Left lung (tissue), 10 donors: ENCODE results near the gene DBI. TPM values are rescaled to one million over a fixed set of nuclear protein-coding genes. Genes with fewer than 3 reads are reported as not detected.
"Not testable (repeated sequence)": the region's sequence is repeated elsewhere in the genome, so short reads cannot be mapped to it uniquely, and the experiment has no call there.

ENCODE experiments used
- ATAC-seq: fragments of 200-7000 bp; cut with Tn5 transposase; one replicate; pipeline ENCODE4 v1.9.1; 2020; ENCODE audit warnings: moderate library complexity
- DNase-seq, 4 donors: peaks; one replicate each; pipeline ENCODE4 v3.0.0-alpha.2; 2013 to 2020
- H3K27ac ChIP-seq, 2 donors: fragments of 200-600 bp; sonication (generic) in 1 of 2; one replicate each; pipeline versions ENCODE4 v1.5.0 to v1.8.0; 2020 to 2021
- H3K27me3 ChIP-seq, 2 donors: fragments of 200-600 bp; sonication (generic) in 1 of 2; one replicate each; pipeline versions ENCODE4 v1.5.0 to v1.8.0; 2020 to 2021
- H3K36me3 ChIP-seq, 2 donors: fragments of 200-600 bp; sonication (generic) in 1 of 2; one replicate each; pipeline versions ENCODE4 v1.5.0 to v1.8.0; 2020 to 2021
- H3K4me1 ChIP-seq, 2 donors: fragments of 200-600 bp; one replicate each; pipeline ENCODE4 v1.8.0; 2021
- H3K4me3 ChIP-seq, 2 donors: fragments of 200-600 bp; sonication (generic) in 1 of 2; one replicate each; pipeline versions ENCODE4 v1.5.0 to v1.8.0; 2020 to 2021; ENCODE audit warnings: mild to moderate bottlenecking in 1 of 2
- H3K9me3 ChIP-seq, 2 donors: fragments of 200-600 bp; sonication (generic) in 1 of 2; one replicate each; pipeline versions ENCODE4 v1.5.0 to v1.8.0; 2020 to 2021
- CTCF ChIP-seq, 2 donors: fragments of 200-600 bp; sonication (generic) in 1 of 2; IDR thresholded peaks; one replicate each; pipeline versions ENCODE4 v1.5.0 to v1.8.0; 2021; ENCODE audit warnings: antibody characterized with exemption in 2 of 2
- intact Hi-C, 2 donors: fragments of 100-400 bp; cut with DNase I; formaldehyde crosslinking; loops; one replicate each; pipeline versions ENCODE4 v1.11.2 to v1.14.2; 2022
- polyA plus RNA-seq, 6 donors: library from polyadenylated mRNA; unstranded; fragments of 120-200 nt; gene quantifications; one replicate each; pipeline ENCODE4 v1.2.1, GENCODE V29; 2013; ENCODE audit not compliant: insufficient read length in 6 of 6
- total RNA-seq, 2 donors: library from RNA; stranded (reverse); fragmentation: NEBNext Ultra II Directional; extraction: Animal tissue kit (Norgen Biotek cat#: 25700); gene quantifications; one replicate each; pipeline ENCODE4 v1.2.1, GENCODE V29; 2021
- donor health status: DM: no; HTN: yes; CAD: no.
- donor health status: DM: no; HTN: no; CAD: no.

The DBI gene
- total and polyA plus RNA-seq, 8 donors = 125 to 185 (median 157) TPM

DNA sequence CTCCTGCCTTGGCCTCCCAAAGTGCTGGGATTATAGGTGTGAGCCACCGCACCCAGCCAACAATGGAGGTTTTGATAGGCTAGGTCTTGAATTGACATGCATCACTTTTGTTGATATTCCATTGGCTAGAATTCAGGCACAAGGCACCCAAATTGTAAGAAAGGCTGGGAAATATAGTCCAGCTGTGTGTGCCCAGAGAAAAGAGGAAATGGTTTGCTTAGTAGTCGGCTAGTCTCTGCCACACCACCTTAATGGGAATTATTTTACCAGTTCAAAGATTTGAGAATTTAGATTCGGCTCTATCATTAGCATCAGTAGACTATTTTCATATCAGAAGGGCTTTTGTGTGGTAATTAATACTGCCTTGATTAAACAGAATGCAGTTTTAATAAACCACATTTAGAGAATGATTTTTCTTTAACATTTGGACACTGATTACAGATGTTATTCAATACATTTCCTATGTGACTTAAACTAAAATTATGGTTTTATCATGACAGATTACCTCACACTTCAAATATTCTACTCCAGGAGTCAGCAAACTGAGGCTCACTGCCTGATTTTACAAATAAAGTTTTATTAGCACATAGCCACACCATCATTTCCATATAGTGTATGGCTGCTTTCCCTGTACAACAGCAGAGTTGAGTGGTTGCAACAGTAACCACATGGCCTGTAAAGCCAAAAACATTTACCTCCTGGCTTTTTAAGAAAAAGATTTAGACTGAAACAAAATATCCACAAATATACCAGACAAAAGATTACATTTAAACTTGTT lies 27.4 kb downstream of the DBI start:
- ATAC-seq (no peak), DNase-seq (no peak)
- H3K36me3 ChIP-seq = no peaks in the 10 kb centered on the region
- no peak overlapping the region for H3K27ac ChIP-seq
- no peak for TF ChIP-seq CTCF (IDR thresholded peaks at IDR 0.05)
- no peaks in the 10 kb centered on the region for H3K9me3 ChIP-seq
- intact Hi-C loops = no loop called here
- no peak overlapping the region for H3K4me3 ChIP-seq
- no peaks in the 10 kb centered on the region for H3K27me3 ChIP-seq
- peaks cover 9 to 12% of the 10 kb centered on the region in 2 donors for H3K4me1 ChIP-seq

DNA sequence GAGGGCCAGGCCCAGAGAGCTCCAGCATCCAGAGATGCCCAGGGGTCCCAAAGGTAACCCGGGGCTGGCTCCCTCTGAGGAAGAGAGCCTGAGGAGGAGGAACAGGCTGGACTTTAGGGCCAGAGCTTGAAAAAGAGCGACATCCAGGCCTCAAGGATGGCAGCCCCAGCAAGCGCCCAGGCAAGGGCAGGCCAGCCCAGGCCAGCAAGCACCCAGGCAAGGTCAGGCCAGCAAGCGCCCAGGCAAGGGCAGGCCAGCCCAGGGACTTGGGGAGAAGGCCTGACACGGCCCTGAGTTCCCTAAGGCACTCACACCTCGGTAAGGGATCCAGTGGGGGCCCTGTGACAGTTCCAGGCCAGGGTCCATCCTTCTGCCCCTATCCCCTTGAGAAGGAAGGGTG lies 30.4 kb downstream of the DBI start:
- intact Hi-C loops = no loop called here
- H3K4me1 ChIP-seq = no peaks in the 10 kb centered on the region
- H3K36me3 ChIP-seq = no peaks in the 10 kb centered on the region
- no peaks in the 10 kb centered on the region for H3K9me3 ChIP-seq
- ATAC-seq (no peak), DNase-seq (no peak)
- H3K27ac ChIP-seq = no peak overlapping the region
- TF ChIP-seq CTCF (IDR thresholded peaks at IDR 0.05) = no peak
- no peaks in the 10 kb centered on the region for H3K27me3 ChIP-seq
- H3K4me3 ChIP-seq = no peak overlapping the region

DNA sequence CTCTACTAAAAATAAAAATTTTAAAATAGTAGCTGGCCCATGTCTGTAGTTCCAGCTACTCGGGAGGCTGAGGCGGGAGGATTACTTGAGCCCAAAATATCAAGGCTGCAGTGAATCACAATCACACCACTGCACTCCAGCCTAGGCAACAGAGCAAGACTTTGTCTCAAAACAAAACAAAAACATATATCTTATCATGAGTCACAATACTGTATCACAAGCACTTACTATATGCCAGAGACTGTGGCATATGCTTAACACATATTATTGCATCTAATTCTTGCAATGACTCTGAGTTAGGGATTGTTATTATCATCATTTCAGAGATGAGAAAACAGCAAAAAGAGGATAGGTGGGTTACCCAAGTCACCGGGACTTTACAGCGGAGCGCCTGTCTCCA lies 35.3 kb downstream of the DBI start:
- no peaks in the 10 kb centered on the region for H3K36me3 ChIP-seq
- TF ChIP-seq CTCF (IDR thresholded peaks at IDR 0.05) = no peak
- DNase-seq (no peak), ATAC-seq (no peak)
- no peaks in the 10 kb centered on the region for H3K9me3 ChIP-seq
- no peak overlapping the region for H3K27ac ChIP-seq
- no peaks in the 10 kb centered on the region for H3K27me3 ChIP-seq
- intact Hi-C loops = loop anchor here in 1 of 2 donors (10.0 kb wide), 1 partner anchor 73 kb away; no protein-coding TSS in a partner anchor
- peaks cover 0 to 5% of the 10 kb centered on the region in 2 donors for H3K4me1 ChIP-seq
- H3K4me3 ChIP-seq = no peak overlapping the region

DNA sequence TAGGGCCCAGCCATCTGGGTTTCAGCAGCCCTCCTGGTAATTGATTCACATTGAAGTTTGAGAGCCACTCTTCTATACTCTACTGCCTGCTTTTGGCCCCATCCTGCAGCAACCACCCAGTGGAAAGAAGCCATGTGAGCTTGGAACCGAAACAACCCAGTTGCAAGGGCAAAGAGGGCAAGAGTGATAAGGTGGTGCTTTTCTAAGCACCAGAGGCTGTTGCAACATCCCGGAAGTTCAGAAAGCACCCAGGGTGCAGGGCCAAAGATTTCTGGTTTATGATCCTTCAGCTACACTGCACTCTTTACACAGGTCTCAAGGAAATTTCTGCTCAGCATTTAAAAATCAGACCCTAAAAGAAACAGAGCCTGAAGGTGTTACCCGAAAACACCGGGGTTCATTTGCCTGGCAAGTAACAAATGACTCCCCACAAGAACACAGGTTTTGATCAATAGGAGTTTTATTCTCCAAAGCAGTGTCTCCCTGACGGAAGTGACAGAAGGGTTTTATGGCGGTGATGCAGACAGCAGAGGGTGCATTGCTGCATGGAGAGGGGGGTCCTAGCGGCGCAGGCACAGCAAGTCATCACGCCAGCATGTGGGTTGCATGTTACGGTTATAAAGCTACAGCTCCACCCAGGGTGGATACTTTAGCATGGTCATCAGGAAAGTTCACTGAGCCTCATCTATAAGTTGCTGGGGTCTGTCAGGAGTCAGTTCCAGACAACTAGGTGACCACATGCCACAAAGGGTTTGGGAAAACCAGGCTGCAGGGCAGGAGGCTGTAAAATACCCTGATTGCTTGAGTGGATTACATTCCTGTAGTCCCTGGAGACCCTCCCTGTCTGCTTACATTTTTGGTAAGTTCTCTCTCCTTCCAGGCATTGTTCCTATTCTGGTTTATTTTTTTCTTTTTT lies 36.1 kb downstream of the DBI start:
- Histone ChIP-seq H3K36me3 (no peaks in the 10 kb centered on the region), H3K4me1 (peaks cover 2 to 5% of the 10 kb centered on the region in 2 donors), H3K9me3 (no peaks in the 10 kb centered on the region), H3K27ac (peak overlapping the region in 1 of 2 donors; percentile 33), H3K27me3 (no peaks in the 10 kb centered on the region), H3K4me3 (no peak overlapping the region)
- intact Hi-C loops = loop anchor here in 1 of 2 donors (10.0 kb wide), 1 partner anchor 72 kb away; no protein-coding TSS in a partner anchor
- ATAC-seq (peak; percentile 88), DNase-seq (peak in 2 of 4 donors; percentile 28 to 63)
- TF ChIP-seq CTCF (IDR thresholded peaks at IDR 0.05) = no peak

GRCh38 chr2:119403618-119404017 lies 36.8 kb downstream of the DBI start:
- H3K27ac ChIP-seq, H3K4me3 ChIP-seq: not testable (repeated sequence)

More at GRCh38 chr2:119403618-119404017, 36.8 kb downstream of the DBI start:
- intact Hi-C loops = loop anchor here in 1 of 2 donors (10.0 kb wide), 1 partner anchor 71 kb away; no protein-coding TSS in a partner anchor
- H3K27me3 ChIP-seq, DNase-seq, ATAC-seq, H3K36me3 ChIP-seq, H3K4me1 ChIP-seq, H3K9me3 ChIP-seq: not testable (repeated sequence)
